DND-41 (cell line): ENCODE data around the gene GNPDA2.

Experiments used
- ATAC-seq: fragments of 200-7000 bp; cut with Tn5 transposase; 3 replicates; pipeline ENCODE4 v1.9.1; 2021; ENCODE audit warnings: low read depth; ENCODE audit not compliant: insufficient read depth
- DNase-seq: peaks from one replicate; pipeline ENCODE4 v3.0.0-alpha.2; 2020
- H2AFZ ChIP-seq: 2 replicates; pipeline ENCODE4 v1.6.0; 2012; ENCODE audit warnings: low read depth, low read length
- H3K27ac ChIP-seq: 2 replicates; pipeline ENCODE4 v1.5.1; 2012; ENCODE audit warnings: low read length, inconsistent platforms
- H3K27me3 ChIP-seq: fragments of 200-600 bp; sonication (generic); 2 replicates; pipeline ENCODE4 v1.6.0; 2012; ENCODE audit warnings: low read length, mild to moderate bottlenecking, inconsistent platforms; ENCODE audit not compliant: insufficient read depth, poor library complexity
- H3K36me3 ChIP-seq: 2 replicates; pipeline ENCODE4 v1.5.1; 2012; ENCODE audit warnings: low read length, inconsistent platforms; ENCODE audit not compliant: insufficient read depth
- H3K4me1 ChIP-seq: 2 replicates; pipeline ENCODE4 v1.5.1; 2012; ENCODE audit warnings: mild to moderate bottlenecking, low read length; ENCODE audit not compliant: insufficient read depth
- H3K4me2 ChIP-seq: 2 replicates; pipeline ENCODE4 v1.6.0; 2012; ENCODE audit warnings: mild to moderate bottlenecking, moderate library complexity, low read length, inconsistent platforms; ENCODE audit not compliant: insufficient read depth
- H3K4me3 ChIP-seq, 2 experiments: fragments of 200-600 bp in 1 of 2; shearing (Covaris generic) in 1 of 2; 2 replicates each; pipeline ENCODE4 v1.5.1; 2012 to 2016; ENCODE audit warnings: inconsistent platforms in 2 of 2, low read length in 2 of 2, mild to moderate bottlenecking in 2 of 2, low read depth in 1 of 2, moderate library complexity in 1 of 2
- H3K79me2 ChIP-seq: 2 replicates; pipeline ENCODE4 v1.6.0; 2012; ENCODE audit warnings: low read length, inconsistent platforms; ENCODE audit not compliant: insufficient read depth
- H3K9ac ChIP-seq: 2 replicates; pipeline ENCODE4 v1.6.0; 2012; ENCODE audit warnings: low read depth, mild to moderate bottlenecking, inconsistent platforms, low read length, moderate library complexity
- H3K9me3 ChIP-seq: 2 replicates; pipeline ENCODE4 v1.5.1; 2012; ENCODE audit warnings: low read length, moderate library complexity, mild to moderate bottlenecking, inconsistent platforms; ENCODE audit not compliant: insufficient read depth, severe bottlenecking
- H4K20me1 ChIP-seq: 2 replicates; pipeline ENCODE4 v1.6.0; 2012; ENCODE audit warnings: low read length; ENCODE audit not compliant: insufficient read depth
- EZH2 ChIP-seq: IDR thresholded peaks from 3 replicates; pipeline ENCODE4 v1.6.1; 2012; ENCODE audit warnings: borderline replicate concordance, low read depth, mild to moderate bottlenecking, moderate library complexity, low read length, inconsistent platforms; ENCODE audit not compliant: severe bottlenecking
- TF ChIP-seq, protein P1 (sequence below): IDR thresholded peaks from 2 replicates; pipeline ENCODE4 v1.5.1; 2012; ENCODE audit warnings: borderline replicate concordance, low read length, moderate library complexity, mild to moderate bottlenecking; ENCODE audit not compliant: poor library complexity, severe bottlenecking; ENCODE audit errors: extremely low read depth

GNPDA2 gene

GRCh38 chr4:44725726-44726037 is 674 bp downstream of the GNPDA2 start:
- peaks cover 13% of the 10 kb centered on the region; the same call in 1 of the 2 replicates for H4K20me1 ChIP-seq
- peak overlapping the region; percentile 69 for H3K9ac ChIP-seq
- no peak for DNase-seq
- peak overlapping the region; percentile 59 for H3K27ac ChIP-seq
- no peaks in the 10 kb centered on the region; the same call in 1 of the 2 replicates for H3K36me3 ChIP-seq
- peak overlapping the region; percentile 89 for H2AFZ ChIP-seq
- H3K4me2 ChIP-seq, result peak overlapping the region; percentile 77
- H3K27me3 ChIP-seq, result no peaks in the 10 kb centered on the region
- peaks cover 57% of the 10 kb centered on the region for H3K79me2 ChIP-seq
- no peak for TF ChIP-seq EZH2
- TF ChIP-seq, protein P1, sequence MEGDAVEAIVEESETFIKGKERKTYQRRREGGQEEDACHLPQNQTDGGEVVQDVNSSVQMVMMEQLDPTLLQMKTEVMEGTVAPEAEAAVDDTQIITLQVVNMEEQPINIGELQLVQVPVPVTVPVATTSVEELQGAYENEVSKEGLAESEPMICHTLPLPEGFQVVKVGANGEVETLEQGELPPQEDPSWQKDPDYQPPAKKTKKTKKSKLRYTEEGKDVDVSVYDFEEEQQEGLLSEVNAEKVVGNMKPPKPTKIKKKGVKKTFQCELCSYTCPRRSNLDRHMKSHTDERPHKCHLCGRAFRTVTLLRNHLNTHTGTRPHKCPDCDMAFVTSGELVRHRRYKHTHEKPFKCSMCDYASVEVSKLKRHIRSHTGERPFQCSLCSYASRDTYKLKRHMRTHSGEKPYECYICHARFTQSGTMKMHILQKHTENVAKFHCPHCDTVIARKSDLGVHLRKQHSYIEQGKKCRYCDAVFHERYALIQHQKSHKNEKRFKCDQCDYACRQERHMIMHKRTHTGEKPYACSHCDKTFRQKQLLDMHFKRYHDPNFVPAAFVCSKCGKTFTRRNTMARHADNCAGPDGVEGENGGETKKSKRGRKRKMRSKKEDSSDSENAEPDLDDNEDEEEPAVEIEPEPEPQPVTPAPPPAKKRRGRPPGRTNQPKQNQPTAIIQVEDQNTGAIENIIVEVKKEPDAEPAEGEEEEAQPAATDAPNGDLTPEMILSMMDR, result no peak
- no peaks in the 10 kb centered on the region for H3K9me3 ChIP-seq
- peak overlapping the region; percentile 56 to 76; a peak in 3 of 4 replicates for H3K4me3 ChIP-seq
- no peak for ATAC-seq
- peaks cover 33% of the 10 kb centered on the region for H3K4me1 ChIP-seq

- Histone ChIP-seq H4K20me1 (peaks cover 17% of the 10 kb centered on the region; the same call in 1 of the 2 replicates), H3K9ac (peak overlapping the region; percentile 69), H3K27ac (peak overlapping the region; percentile 59; the same call in 1 of the 2 replicates), H2AFZ (0 out of 2 replicates have a peak overlapping the region, but pooled peaks have one; percentile 89), H3K4me2 (peak overlapping the region; percentile 77), H3K79me2 (peaks cover 62% of the 10 kb centered on the region), H3K4me1 (peaks cover 33% of the 10 kb centered on the region), H3K36me3 (no peaks in the 10 kb centered on the region; the same call in 1 of the 2 replicates), H3K27me3 (no peaks in the 10 kb centered on the region), H3K9me3 (no peaks in the 10 kb centered on the region), H3K4me3 (peak overlapping the region; percentile 56 to 76; a peak in 3 of 4 replicates)
- DNase-seq (no peak), ATAC-seq (no peak)
- no peak for TF ChIP-seq EZH2
- TF ChIP-seq, protein P1, result no peak
These were observed 1.2 kb downstream of the GNPDA2 start for GRCh38 chr4:44725166-44725565.

- Histone ChIP-seq H3K9ac (no peak overlapping the region), H3K4me3 (no peak overlapping the region), H3K36me3 (no peaks in the 10 kb centered on the region; the same call in 1 of the 2 replicates), H2AFZ (no peak overlapping the region), H3K27ac (no peak overlapping the region), H4K20me1 (peaks cover 18% of the 10 kb centered on the region; the same call in 1 of the 2 replicates), H3K4me2 (no peak overlapping the region), H3K79me2 (peaks cover 84% of the 10 kb centered on the region), H3K9me3 (no peaks in the 10 kb centered on the region), H3K4me1 (peaks cover 28% of the 10 kb centered on the region), H3K27me3 (no peaks in the 10 kb centered on the region)
- TF ChIP-seq EZH2, result no peak
- TF ChIP-seq, protein P1, result no peak
- ATAC-seq (no peak), DNase-seq (no peak)
These were observed 4.4 kb downstream of the GNPDA2 start for GRCh38 chr4:44722001-44722400.

DNA sequence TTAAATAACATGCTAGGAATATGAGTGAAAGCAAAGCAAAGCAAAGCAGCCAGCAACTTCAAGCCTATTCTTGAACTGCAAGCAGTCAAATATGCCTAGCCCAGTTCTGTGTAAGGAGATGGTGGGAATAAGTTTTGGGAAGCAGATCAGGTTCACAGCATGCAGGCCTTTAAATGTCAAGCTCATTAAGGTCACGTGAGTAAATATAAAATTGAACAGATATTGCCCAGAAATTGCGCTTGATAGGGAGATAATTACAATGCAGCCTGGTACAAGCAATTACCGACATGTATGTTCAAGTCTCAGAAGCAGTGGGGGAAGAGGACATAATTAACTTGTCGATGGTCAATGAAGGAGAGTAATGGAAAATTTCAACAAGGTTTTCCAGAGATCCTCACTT is 6.0 kb downstream of the GNPDA2 start:
- DNase-seq (no peak), ATAC-seq (no peak)
- TF ChIP-seq, protein P1, result no peak
- TF ChIP-seq EZH2, result no peak
- H3K9me3 ChIP-seq, result no peaks in the 10 kb centered on the region
- H4K20me1 ChIP-seq, result peaks cover 18% of the 10 kb centered on the region; the same call in 1 of the 2 replicates
- H2AFZ ChIP-seq, result no peak overlapping the region
- no peaks in the 10 kb centered on the region for H3K36me3 ChIP-seq
- H3K79me2 ChIP-seq, result peaks cover 89% of the 10 kb centered on the region
- no peak overlapping the region for H3K4me2 ChIP-seq
- no peak overlapping the region for H3K4me3 ChIP-seq
- peaks cover 21% of the 10 kb centered on the region for H3K4me1 ChIP-seq
- H3K9ac ChIP-seq, result no peak overlapping the region
- H3K27ac ChIP-seq, result no peak overlapping the region
- no peaks in the 10 kb centered on the region for H3K27me3 ChIP-seq
